Measurements from ENCODE around the gene ZNF532. TPM values are rescaled to one million over a fixed set of nuclear protein-coding genes. Genes with fewer than 3 reads are reported as not detected.

Gene ZNF532
- total and polyA plus RNA-seq, 9 of the 15 experiments (the other 6 are each of a cell fraction or from before 2014, with no cell fraction given), result 0.42 TPM; not detected in 8

DNA sequence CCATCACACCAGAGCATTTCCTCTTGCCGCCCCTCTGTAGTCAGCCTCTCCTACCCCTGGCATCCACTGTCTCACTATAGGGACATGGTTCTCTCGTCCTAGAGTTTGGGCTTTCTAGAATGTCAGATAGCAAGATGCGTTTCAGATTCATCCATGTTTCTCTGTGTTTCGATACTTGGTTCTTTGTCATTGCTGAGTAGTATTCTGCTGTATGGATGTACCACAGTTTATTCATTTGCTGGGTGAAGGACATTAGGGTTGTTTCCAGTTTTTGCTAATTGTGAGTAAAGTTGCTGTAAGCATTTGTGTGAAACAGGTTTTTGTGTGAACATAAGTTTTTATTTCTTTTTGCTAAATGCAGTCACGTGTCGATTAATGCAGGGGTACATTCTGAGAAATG lies 3.8 kb downstream of the ZNF532 start:
- no peak overlapping the region for H2AFZ ChIP-seq (ENCODE audit: low read depth, low read length)
- H3K9me1 ChIP-seq (ENCODE audit: control insufficient read depth, insufficient read depth, low read length), result no peaks in the 10 kb centered on the region
- H3K36me3 ChIP-seq (ENCODE audit: control insufficient read depth, insufficient read depth, low read length), result no peaks in the 10 kb centered on the region
- no peak overlapping the region for H3K4me2 ChIP-seq (ENCODE audit: insufficient read depth, low read length)
- FAIRE-seq, result no peak
- WGBS (ENCODE audit: insufficient coverage, low coverage, missing lambda C conversion rate), result 2% methylated on average over 6 of the region's 6 CpGs
- DNase-seq (ENCODE audit: extremely low read depth in 1 of 4, low spot score in 3 of 4), result no peak
- no peaks in the 10 kb centered on the region for H3K9me3 ChIP-seq (replicated peaks; ENCODE audit: control insufficient read depth, insufficient read depth, low read depth, low read length)
- H3K27ac ChIP-seq (ENCODE audit: extremely low read depth, low read depth, low read length), result no peak overlapping the region
- no peaks in the 10 kb centered on the region for H4K20me1 ChIP-seq (replicated peaks; ENCODE audit: control insufficient read depth, insufficient read depth, low read length)
- H3K4me1 ChIP-seq (replicated peaks in 1 of 2; ENCODE audit: control insufficient read depth in 2 of 2, insufficient read depth in 2 of 2, low read length in 2 of 2), result no peaks in the 10 kb centered on the region
- H3K79me2 ChIP-seq (ENCODE audit: control insufficient read depth, insufficient read depth, low read length), result no peaks in the 10 kb centered on the region
- TF ChIP-seq ZNF780A (CRISPR knock-in tag; IDR thresholded peaks at IDR 0.05) (no peak), SIRT6 (IDR thresholded peaks at IDR 0.05; ENCODE audit: low read depth, low read length) (no peak), ZKSCAN3 (CRISPR knock-in tag; IDR thresholded peaks at IDR 0.05) (no peak), TAF1 (IDR thresholded peaks at IDR 0.05; ENCODE audit: control insufficient read depth, extremely low read depth, insufficient read depth, low read length, severe bottlenecking) (no peak), LARP7 (IDR thresholded peaks at IDR 0.05) (no peak), TFAM (CRISPR knock-in tag; conservative IDR thresholded peaks at IDR 0.05) (no peak), THRAP3 (IDR thresholded peaks at IDR 0.05; ENCODE audit: borderline replicate concordance) (no peak)
- TF ChIP-seq, protein P1, sequence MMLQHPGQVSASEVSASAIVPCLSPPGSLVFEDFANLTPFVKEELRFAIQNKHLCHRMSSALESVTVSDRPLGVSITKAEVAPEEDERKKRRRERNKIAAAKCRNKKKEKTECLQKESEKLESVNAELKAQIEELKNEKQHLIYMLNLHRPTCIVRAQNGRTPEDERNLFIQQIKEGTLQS (IDR thresholded peaks at IDR 0.05), result no peak
- TF ChIP-seq, protein P1 (CRISPR knock-in tag; conservative IDR thresholded peaks at IDR 0.05), result no peak
- TF ChIP-seq, protein P2, sequence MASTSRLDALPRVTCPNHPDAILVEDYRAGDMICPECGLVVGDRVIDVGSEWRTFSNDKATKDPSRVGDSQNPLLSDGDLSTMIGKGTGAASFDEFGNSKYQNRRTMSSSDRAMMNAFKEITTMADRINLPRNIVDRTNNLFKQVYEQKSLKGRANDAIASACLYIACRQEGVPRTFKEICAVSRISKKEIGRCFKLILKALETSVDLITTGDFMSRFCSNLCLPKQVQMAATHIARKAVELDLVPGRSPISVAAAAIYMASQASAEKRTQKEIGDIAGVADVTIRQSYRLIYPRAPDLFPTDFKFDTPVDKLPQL (IDR thresholded peaks at IDR 0.05; ENCODE audit: extremely low read depth, insufficient read length), result no peak
- TF ChIP-seq, protein P3, sequence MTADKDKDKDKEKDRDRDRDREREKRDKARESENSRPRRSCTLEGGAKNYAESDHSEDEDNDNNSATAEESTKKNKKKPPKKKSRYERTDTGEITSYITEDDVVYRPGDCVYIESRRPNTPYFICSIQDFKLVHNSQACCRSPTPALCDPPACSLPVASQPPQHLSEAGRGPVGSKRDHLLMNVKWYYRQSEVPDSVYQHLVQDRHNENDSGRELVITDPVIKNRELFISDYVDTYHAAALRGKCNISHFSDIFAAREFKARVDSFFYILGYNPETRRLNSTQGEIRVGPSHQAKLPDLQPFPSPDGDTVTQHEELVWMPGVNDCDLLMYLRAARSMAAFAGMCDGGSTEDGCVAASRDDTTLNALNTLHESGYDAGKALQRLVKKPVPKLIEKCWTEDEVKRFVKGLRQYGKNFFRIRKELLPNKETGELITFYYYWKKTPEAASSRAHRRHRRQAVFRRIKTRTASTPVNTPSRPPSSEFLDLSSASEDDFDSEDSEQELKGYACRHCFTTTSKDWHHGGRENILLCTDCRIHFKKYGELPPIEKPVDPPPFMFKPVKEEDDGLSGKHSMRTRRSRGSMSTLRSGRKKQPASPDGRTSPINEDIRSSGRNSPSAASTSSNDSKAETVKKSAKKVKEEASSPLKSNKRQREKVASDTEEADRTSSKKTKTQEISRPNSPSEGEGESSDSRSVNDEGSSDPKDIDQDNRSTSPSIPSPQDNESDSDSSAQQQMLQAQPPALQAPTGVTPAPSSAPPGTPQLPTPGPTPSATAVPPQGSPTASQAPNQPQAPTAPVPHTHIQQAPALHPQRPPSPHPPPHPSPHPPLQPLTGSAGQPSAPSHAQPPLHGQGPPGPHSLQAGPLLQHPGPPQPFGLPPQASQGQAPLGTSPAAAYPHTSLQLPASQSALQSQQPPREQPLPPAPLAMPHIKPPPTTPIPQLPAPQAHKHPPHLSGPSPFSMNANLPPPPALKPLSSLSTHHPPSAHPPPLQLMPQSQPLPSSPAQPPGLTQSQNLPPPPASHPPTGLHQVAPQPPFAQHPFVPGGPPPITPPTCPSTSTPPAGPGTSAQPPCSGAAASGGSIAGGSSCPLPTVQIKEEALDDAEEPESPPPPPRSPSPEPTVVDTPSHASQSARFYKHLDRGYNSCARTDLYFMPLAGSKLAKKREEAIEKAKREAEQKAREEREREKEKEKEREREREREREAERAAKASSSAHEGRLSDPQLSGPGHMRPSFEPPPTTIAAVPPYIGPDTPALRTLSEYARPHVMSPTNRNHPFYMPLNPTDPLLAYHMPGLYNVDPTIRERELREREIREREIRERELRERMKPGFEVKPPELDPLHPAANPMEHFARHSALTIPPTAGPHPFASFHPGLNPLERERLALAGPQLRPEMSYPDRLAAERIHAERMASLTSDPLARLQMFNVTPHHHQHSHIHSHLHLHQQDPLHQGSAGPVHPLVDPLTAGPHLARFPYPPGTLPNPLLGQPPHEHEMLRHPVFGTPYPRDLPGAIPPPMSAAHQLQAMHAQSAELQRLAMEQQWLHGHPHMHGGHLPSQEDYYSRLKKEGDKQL (CRISPR knock-in tag; IDR thresholded peaks at IDR 0.05; ENCODE audit: borderline replicate concordance), result no peak
- H3K4me3 ChIP-seq, result no peak overlapping the region
- BruUV-seq (replicated peaks), result no TSS peak
- in situ Hi-C loops (cut with MboI) (no loop called here), intact Hi-C loops (cut with micrococcal nuclease) (no loop called here)
- ChIA-PET POLR2A (no interaction called here), CTCF (ENCODE audit: low intra/inter-chr PET ratio) (no interaction called here)
- no peak for ATAC-seq
- H3K9ac ChIP-seq (ENCODE audit: insufficient read depth in 1 of 2, low read depth in 2 of 2, low read length in 2 of 2), result no peak overlapping the region
- no peaks in the 10 kb centered on the region for H3K27me3 ChIP-seq (ENCODE audit: control insufficient read depth in 2 of 2, insufficient read depth in 2 of 2, low read length in 2 of 2)
